Suprapubic skin (tissue), 4 donors: Measurements from ENCODE around the gene CLCN6.

ENCODE experiments used
- POLR2A ChIP-seq, 2 donors: fragments of 450-650 bp; IDR thresholded peaks; one replicate each; pipeline ENCODE4 v1.6.1; 2017; ENCODE audit warnings: antibody characterized with exemption in 2 of 2, mild to moderate bottlenecking in 2 of 2, moderate library complexity in 2 of 2
- POLR2AphosphoS5 ChIP-seq, 3 donors: sonication (generic); formaldehyde crosslinking; IDR thresholded peaks; one replicate each; pipeline ENCODE4 v1.6.1; 2017; ENCODE audit warnings: antibody characterized with exemption in 3 of 3
- TF ChIP-seq, protein P1 (sequence below), 2 donors: fragments of 200-600 bp in 1 of 2; fragments of 450-650 bp in 1 of 2; sonication (generic) in 1 of 2; IDR thresholded peaks; one replicate each; pipeline ENCODE4 v1.5.1; 2016 to 2019; ENCODE audit warnings: antibody characterized with exemption in 2 of 2, mild to moderate bottlenecking in 1 of 2, moderate library complexity in 1 of 2

- TF ChIP-seq, protein P1, sequence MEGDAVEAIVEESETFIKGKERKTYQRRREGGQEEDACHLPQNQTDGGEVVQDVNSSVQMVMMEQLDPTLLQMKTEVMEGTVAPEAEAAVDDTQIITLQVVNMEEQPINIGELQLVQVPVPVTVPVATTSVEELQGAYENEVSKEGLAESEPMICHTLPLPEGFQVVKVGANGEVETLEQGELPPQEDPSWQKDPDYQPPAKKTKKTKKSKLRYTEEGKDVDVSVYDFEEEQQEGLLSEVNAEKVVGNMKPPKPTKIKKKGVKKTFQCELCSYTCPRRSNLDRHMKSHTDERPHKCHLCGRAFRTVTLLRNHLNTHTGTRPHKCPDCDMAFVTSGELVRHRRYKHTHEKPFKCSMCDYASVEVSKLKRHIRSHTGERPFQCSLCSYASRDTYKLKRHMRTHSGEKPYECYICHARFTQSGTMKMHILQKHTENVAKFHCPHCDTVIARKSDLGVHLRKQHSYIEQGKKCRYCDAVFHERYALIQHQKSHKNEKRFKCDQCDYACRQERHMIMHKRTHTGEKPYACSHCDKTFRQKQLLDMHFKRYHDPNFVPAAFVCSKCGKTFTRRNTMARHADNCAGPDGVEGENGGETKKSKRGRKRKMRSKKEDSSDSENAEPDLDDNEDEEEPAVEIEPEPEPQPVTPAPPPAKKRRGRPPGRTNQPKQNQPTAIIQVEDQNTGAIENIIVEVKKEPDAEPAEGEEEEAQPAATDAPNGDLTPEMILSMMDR (IDR thresholded peaks at IDR 0.05) = no peak
- TF ChIP-seq POLR2A (IDR thresholded peaks at IDR 0.05) (no peak), POLR2AphosphoS5 (IDR thresholded peaks at IDR 0.05) (peak; percentile 81 to 97 (median 96))
These were observed 14.9 kb upstream of the CLCN6 start for GRCh38 chr1:11790880-11791715.
